ENCODE results near the gene PCBD1.
"Not testable (repeated sequence)": the region's sequence is repeated elsewhere in the genome, so short reads cannot be mapped to it uniquely, and the experiment has no call there.

The PCBD1 gene

GRCh38 chr10:70872291-70872690 is 16.1 kb downstream of the PCBD1 start:
- CTCF ChIA-PET, result no interaction called here

GRCh38 chr10:70866424-70866823 is 21.9 kb downstream of the PCBD1 start:
- CTCF ChIA-PET, result no interaction called here
- TF ChIP-seq TARDBP (IDR thresholded peaks at IDR 0.05) (no peak), ARNT (IDR thresholded peaks at IDR 0.05) (no peak), FOXM1 (IDR thresholded peaks at IDR 0.05; ENCODE audit: borderline replicate concordance) (no peak), BHLHE40 (IDR thresholded peaks at IDR 0.05; ENCODE audit: borderline replicate concordance) (no peak), ZNF384 (IDR thresholded peaks at IDR 0.05) (no peak), ELF4 (IDR thresholded peaks at IDR 0.05) (no peak)
- TF ChIP-seq, protein P1, sequence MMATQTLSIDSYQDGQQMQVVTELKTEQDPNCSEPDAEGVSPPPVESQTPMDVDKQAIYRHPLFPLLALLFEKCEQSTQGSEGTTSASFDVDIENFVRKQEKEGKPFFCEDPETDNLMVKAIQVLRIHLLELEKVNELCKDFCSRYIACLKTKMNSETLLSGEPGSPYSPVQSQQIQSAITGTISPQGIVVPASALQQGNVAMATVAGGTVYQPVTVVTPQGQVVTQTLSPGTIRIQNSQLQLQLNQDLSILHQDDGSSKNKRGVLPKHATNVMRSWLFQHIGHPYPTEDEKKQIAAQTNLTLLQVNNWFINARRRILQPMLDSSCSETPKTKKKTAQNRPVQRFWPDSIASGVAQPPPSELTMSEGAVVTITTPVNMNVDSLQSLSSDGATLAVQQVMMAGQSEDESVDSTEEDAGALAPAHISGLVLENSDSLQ (IDR thresholded peaks at IDR 0.05), result no peak
- POLR2A ChIA-PET, result no interaction called here
- DNase-seq (ENCODE audit: extremely low spot score), result no peak

More at GRCh38 chr10:70872291-70872690, 16.1 kb downstream of the PCBD1 start:
- POLR2A ChIA-PET, result no interaction called here
- DNase-seq (ENCODE audit: extremely low spot score), result no peak
- TF ChIP-seq ARNT (IDR thresholded peaks at IDR 0.05) (no peak), TARDBP (IDR thresholded peaks at IDR 0.05) (no peak), LEF1 (IDR thresholded peaks at IDR 0.05; ENCODE audit: borderline replicate concordance) (no peak), HDGF (IDR thresholded peaks at IDR 0.05; ENCODE audit: borderline replicate concordance) (no peak), ZNF384 (IDR thresholded peaks at IDR 0.05) (no peak)

DNA sequence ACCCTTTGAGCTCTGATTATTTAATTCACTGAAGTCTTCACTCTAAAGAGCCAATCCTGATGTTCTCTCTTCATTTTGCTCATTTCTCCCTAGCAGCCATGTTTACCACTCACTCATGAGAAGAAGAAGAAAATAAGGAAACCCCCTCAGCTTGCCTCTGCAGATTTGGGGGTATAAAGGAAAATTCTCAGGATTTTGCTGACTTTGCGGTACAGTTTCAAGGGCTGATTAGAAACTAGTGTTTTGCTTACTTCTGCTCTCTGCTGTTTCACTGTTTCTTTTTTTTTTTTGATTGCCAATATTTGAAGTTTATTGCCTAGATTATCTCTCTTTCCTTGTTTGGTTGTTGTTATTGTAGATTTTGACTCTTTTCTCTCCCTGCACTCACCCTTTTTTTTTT is 23.4 kb downstream of the PCBD1 start:
- ChIA-PET CTCF (no interaction called here), POLR2A (interaction anchor here (1.2 kb wide), 1 partner anchor 23 kb away, joined by 6 read pairs; the partner anchor contains the start of gene PCBD1)
- TF ChIP-seq ELF4 (IDR thresholded peaks at IDR 0.05) (no peak), LEF1 (IDR thresholded peaks at IDR 0.05; ENCODE audit: borderline replicate concordance) (no peak), FOXK2 (IDR thresholded peaks at IDR 0.05) (no peak), BHLHE40 (IDR thresholded peaks at IDR 0.05; ENCODE audit: borderline replicate concordance) (no peak), HDGF (IDR thresholded peaks at IDR 0.05; ENCODE audit: borderline replicate concordance) (no peak)
- TF ChIP-seq, protein P1 (IDR thresholded peaks at IDR 0.05), result no peak
- no peak for DNase-seq (ENCODE audit: extremely low spot score)

GRCh38 chr10:70863470-70864160 is 24.8 kb downstream of the PCBD1 start:
- ChIA-PET CTCF (no interaction called here), POLR2A (no interaction called here)
- DNase-seq (ENCODE audit: extremely low spot score), result no peak
- TF ChIP-seq TARDBP (IDR thresholded peaks at IDR 0.05), result no peak
- TF ChIP-seq LEF1 (IDR thresholded peaks at IDR 0.05; ENCODE audit: borderline replicate concordance), result no peak
- TF ChIP-seq CTBP1 (IDR thresholded peaks at IDR 0.05; ENCODE audit: borderline replicate concordance), result no peak
- TF ChIP-seq ARNT (IDR thresholded peaks at IDR 0.05), result no peak
- TF ChIP-seq L3MBTL2 (conservative IDR thresholded peaks at IDR 0.05), result no peak
- TF ChIP-seq NFRKB (IDR thresholded peaks at IDR 0.05), result no peak
- no peak for TF ChIP-seq HDGF (IDR thresholded peaks at IDR 0.05; ENCODE audit: borderline replicate concordance)
- TF ChIP-seq FOXK2 (IDR thresholded peaks at IDR 0.05), result no peak

GRCh38 chr10:70861495-70862197 is 26.7 kb downstream of the PCBD1 start:
- POLR2A ChIA-PET; CTCF ChIA-PET; DNase-seq (ENCODE audit: extremely low spot score): not testable (repeated sequence)

DNA sequence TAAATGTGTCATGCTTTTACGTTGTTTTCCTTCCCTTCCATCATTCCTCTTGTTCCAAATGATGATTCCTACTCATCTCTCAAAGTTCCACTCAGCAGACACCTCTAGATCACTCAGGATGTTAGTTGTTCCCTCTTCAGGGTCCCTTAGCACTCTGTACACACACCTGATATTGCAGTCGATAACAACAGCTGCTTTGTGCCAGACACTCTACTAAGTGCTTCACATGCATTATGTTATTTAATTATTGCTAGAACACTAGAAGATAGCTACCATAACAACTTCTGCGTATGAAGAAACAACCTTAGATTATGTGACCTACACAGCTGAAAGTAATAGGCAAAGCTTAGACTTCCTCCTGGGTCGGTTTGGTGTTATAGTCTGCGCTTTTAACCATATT is 29.6 kb downstream of the PCBD1 start:
- ChIA-PET POLR2A (no interaction called here), CTCF (no interaction called here)
- no peak for TF ChIP-seq ELF4 (IDR thresholded peaks at IDR 0.05)
- no peak for TF ChIP-seq TARDBP (IDR thresholded peaks at IDR 0.05)
- no peak for TF ChIP-seq BHLHE40 (IDR thresholded peaks at IDR 0.05; ENCODE audit: borderline replicate concordance)
- TF ChIP-seq ZNF384 (IDR thresholded peaks at IDR 0.05), result no peak
- no peak for TF ChIP-seq NFRKB (IDR thresholded peaks at IDR 0.05)
- no peak for TF ChIP-seq FOXM1 (IDR thresholded peaks at IDR 0.05; ENCODE audit: borderline replicate concordance)
- TF ChIP-seq, protein P1 (IDR thresholded peaks at IDR 0.05), result no peak
- no peak for DNase-seq (ENCODE audit: extremely low spot score)

- POLR2A ChIA-PET, result no interaction called here
These were observed 31.9 kb downstream of the PCBD1 start for GRCh38 chr10:70856454-70856853.

DNA sequence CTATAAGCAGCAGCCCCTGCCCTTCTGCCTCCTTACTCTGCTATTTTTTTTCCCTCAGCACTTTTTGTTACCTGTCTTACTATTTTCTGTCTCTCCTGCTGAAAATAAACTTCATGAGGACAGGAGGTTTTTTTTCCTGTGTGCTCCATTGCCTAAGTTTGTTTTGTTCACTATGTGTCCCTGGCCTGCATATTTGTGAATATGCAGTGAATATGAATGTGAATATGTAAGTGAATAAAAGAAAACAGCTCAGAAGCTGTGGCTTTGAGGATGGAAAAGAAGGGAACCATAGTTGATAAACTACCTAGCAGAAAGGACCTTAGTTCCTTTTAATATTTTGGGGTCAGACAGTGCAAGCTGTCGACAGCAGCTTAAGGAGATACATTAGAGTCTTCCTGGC is 34.9 kb downstream of the PCBD1 start:
- DNase-seq (ENCODE audit: extremely low spot score), result no peak
- POLR2A ChIA-PET, result no interaction called here
- CTCF ChIA-PET, result no interaction called here
- TF ChIP-seq LEF1 (IDR thresholded peaks at IDR 0.05; ENCODE audit: borderline replicate concordance) (no peak), SUZ12 (IDR thresholded peaks at IDR 0.05) (no peak), FOXK2 (IDR thresholded peaks at IDR 0.05) (no peak), FOXM1 (IDR thresholded peaks at IDR 0.05; ENCODE audit: borderline replicate concordance) (no peak), FOXA1 (IDR thresholded peaks at IDR 0.05) (no peak)

More at GRCh38 chr10:70856454-70856853, 31.9 kb downstream of the PCBD1 start:
- CTCF ChIA-PET, result no interaction called here
- DNase-seq (ENCODE audit: extremely low spot score), result no peak
- no peak for TF ChIP-seq FOXA1 (IDR thresholded peaks at IDR 0.05)

Data from HEK293T (cell line).